HepG2 (cell line): Measurements from ENCODE around the gene ETS1. TPM values are rescaled to one million over a fixed set of nuclear protein-coding genes. Genes with fewer than 3 reads are reported as not detected.

Experiments
- IRX3 ChIP-seq: sonication (generic); formaldehyde crosslinking; IDR thresholded peaks from 2 replicates; pipeline ENCODE4 v1.8.1; 2023; ENCODE audit warnings: mild to moderate bottlenecking, low read depth, missing genetic modification reagents, borderline replicate concordance
- PAF1 ChIP-seq: IDR thresholded peaks from 2 replicates; pipeline ENCODE4 v1.6.1; 2016; ENCODE audit warnings: missing genetic modification reagents, missing compliant biosample characterization
- SOX6 ChIP-seq, 2 experiments: fragments of 450-650 bp in 1 of 2; sonication (generic) in 1 of 2; formaldehyde crosslinking in 1 of 2; IDR thresholded peaks; 2 replicates each; pipeline versions ENCODE4 v1.4.0 to v1.6.1; 2017 to 2020; ENCODE audit warnings: antibody characterized with exemption in 1 of 2, mild to moderate bottlenecking in 1 of 2, missing genetic modification reagents in 1 of 2
- ZBTB34 ChIP-seq: sonication (generic); formaldehyde crosslinking; IDR thresholded peaks from 2 replicates; pipeline ENCODE4 v1.8.0; 2022; ENCODE audit warnings: mild to moderate bottlenecking, missing genetic modification reagents
- ZBTB7A ChIP-seq: sonication (generic); formaldehyde crosslinking; IDR thresholded peaks from 2 replicates; pipeline ENCODE4 v1.8.0; 2022; ENCODE audit warnings: mild to moderate bottlenecking, missing genetic modification reagents
- ZNF17 ChIP-seq: sonication (generic); formaldehyde crosslinking; IDR thresholded peaks from 2 replicates; pipeline ENCODE4 v1.5.0; 2020; ENCODE audit warnings: mild to moderate bottlenecking, missing genetic modification reagents
- ZNF34 ChIP-seq: sonication (generic); formaldehyde crosslinking; IDR thresholded peaks from 2 replicates; pipeline ENCODE4 v1.4.0; 2020; ENCODE audit warnings: mild to moderate bottlenecking, missing genetic modification reagents, borderline replicate concordance
- ZNF569 ChIP-seq: sonication (generic); formaldehyde crosslinking; IDR thresholded peaks from 2 replicates; pipeline ENCODE4 v1.5.0; 2020; ENCODE audit warnings: mild to moderate bottlenecking, missing genetic modification reagents, moderate library complexity, borderline replicate concordance
- ZNF816 ChIP-seq: sonication (generic); formaldehyde crosslinking; IDR thresholded peaks from 2 replicates; pipeline ENCODE4 v1.8.0; 2022; ENCODE audit warnings: missing genetic modification reagents, mild to moderate bottlenecking, borderline replicate concordance
- polyA plus RNA-seq, 8 experiments: library from polyadenylated mRNA; depleted of rRNA in 3 of 8; stranded (reverse) in 7 of 8; unstranded in 1 of 8; fragments of >200 nt; fragmentation: Illumina TruSeq in 4 of 8; extraction: Trizol in 4 of 8; gene quantifications; 2 replicates each; pipeline versions ENCODE4 v1.2.1 to v1.2.3, GENCODE V29; 2011 to 2016; ENCODE audit warnings: low read depth in 4 of 8, missing spikeins in 1 of 8, mixed read lengths in 1 of 8; ENCODE audit not compliant: insufficient read depth in 1 of 8
- total RNA-seq, 5 experiments: library from RNA; depleted of rRNA; stranded (reverse); fragments of >200 nt; fragmentation: Illumina TruSeq; extraction: Trizol; gene quantifications; 2 replicates each; pipeline ENCODE4 v1.2.3, GENCODE V29; 2016; ENCODE audit warnings: low read depth in 1 of 5
- TF ChIP-seq, protein P1 (sequence below): sonication (generic); formaldehyde crosslinking; IDR thresholded peaks from 2 replicates; pipeline ENCODE4 v1.5.0; 2020; ENCODE audit warnings: missing genetic modification reagents
- TF ChIP-seq, protein P2 (sequence below): sonication (generic); formaldehyde crosslinking; IDR thresholded peaks from 2 replicates; pipeline ENCODE4 v1.4.0; 2020; ENCODE audit warnings: missing genetic modification reagents

ETS1 gene
- total and polyA plus RNA-seq, 2 of the 13 experiments (the other 11 are each of a cell fraction or from before 2014, with no cell fraction given) = 0.18 to 0.34 TPM

DNA sequence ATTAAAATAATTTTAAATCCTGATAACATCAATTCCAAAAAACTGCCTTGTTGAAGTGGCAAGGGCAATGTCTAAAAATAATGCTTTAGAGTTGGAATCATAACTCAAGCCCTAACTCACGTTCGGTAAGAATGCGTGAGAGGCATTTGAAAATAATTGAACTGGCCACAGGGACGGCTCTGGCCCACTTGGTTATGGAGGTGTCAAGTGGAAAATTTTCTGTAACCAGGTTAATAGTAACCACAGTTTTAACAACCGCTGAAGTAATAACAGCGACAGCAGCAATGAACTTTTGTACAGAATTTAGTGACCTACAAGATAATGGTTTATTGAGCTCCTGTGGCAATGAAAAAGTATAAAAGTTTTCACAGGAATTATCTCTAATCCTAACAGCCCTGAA, 79.4 kb downstream of the ETS1 start (continued):
- no peak for TF ChIP-seq ZBTB34
- TF ChIP-seq ZNF17 (CRISPR knock-in tag) = no peak
- TF ChIP-seq IRX3 (CRISPR knock-in tag) = no peak
- no peak for TF ChIP-seq ZBTB7A (CRISPR knock-in tag)
- no peak for TF ChIP-seq SOX6 (IDR thresholded peaks at IDR 0.05)
- no peak for TF ChIP-seq SOX6 (CRISPR knock-in tag; IDR thresholded peaks at IDR 0.05)
- TF ChIP-seq ZNF569 (CRISPR knock-in tag) = no peak
- no peak for TF ChIP-seq ZNF816 (CRISPR knock-in tag)
- TF ChIP-seq, protein P1, sequence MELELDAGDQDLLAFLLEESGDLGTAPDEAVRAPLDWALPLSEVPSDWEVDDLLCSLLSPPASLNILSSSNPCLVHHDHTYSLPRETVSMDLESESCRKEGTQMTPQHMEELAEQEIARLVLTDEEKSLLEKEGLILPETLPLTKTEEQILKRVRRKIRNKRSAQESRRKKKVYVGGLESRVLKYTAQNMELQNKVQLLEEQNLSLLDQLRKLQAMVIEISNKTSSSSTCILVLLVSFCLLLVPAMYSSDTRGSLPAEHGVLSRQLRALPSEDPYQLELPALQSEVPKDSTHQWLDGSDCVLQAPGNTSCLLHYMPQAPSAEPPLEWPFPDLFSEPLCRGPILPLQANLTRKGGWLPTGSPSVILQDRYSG = no peak
- TF ChIP-seq PAF1 (CRISPR knock-in tag) = no peak
- TF ChIP-seq, protein P2, sequence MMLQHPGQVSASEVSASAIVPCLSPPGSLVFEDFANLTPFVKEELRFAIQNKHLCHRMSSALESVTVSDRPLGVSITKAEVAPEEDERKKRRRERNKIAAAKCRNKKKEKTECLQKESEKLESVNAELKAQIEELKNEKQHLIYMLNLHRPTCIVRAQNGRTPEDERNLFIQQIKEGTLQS = no peak
- no peak for TF ChIP-seq ZNF34 (CRISPR knock-in tag)
